ENCODE results near the gene MB. TPM values are rescaled to one million over a fixed set of nuclear protein-coding genes. Genes with fewer than 3 reads are reported as not detected.

The MB gene
- total RNA-seq, 1 experiment from 2014 or later, result 17.3 TPM

DNA sequence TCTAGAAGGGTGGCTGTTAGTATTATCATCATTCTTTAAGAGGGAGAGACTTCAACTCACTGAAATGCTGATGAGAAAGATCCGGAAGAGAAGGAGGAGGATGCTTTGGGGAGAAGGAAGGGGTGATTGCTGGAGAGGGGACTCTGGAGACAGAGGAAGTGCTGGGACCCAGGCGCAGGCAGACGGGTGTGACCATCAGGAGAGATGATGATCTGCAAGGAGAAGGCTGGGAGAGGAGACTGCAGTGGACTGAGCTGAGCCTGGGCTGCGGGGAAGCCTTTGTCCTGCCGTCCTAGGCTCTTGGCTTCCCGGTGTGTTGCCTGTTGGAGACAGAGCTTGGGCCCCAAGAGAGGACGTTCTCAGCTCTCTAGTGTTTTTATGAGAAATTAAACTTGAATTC lies 53.9 kb downstream of the MB start:
- no peak for TF ChIP-seq POLR2AphosphoS5 (IDR thresholded peaks at IDR 0.05; ENCODE audit: low read depth, low read length)
- TF ChIP-seq, protein P1, sequence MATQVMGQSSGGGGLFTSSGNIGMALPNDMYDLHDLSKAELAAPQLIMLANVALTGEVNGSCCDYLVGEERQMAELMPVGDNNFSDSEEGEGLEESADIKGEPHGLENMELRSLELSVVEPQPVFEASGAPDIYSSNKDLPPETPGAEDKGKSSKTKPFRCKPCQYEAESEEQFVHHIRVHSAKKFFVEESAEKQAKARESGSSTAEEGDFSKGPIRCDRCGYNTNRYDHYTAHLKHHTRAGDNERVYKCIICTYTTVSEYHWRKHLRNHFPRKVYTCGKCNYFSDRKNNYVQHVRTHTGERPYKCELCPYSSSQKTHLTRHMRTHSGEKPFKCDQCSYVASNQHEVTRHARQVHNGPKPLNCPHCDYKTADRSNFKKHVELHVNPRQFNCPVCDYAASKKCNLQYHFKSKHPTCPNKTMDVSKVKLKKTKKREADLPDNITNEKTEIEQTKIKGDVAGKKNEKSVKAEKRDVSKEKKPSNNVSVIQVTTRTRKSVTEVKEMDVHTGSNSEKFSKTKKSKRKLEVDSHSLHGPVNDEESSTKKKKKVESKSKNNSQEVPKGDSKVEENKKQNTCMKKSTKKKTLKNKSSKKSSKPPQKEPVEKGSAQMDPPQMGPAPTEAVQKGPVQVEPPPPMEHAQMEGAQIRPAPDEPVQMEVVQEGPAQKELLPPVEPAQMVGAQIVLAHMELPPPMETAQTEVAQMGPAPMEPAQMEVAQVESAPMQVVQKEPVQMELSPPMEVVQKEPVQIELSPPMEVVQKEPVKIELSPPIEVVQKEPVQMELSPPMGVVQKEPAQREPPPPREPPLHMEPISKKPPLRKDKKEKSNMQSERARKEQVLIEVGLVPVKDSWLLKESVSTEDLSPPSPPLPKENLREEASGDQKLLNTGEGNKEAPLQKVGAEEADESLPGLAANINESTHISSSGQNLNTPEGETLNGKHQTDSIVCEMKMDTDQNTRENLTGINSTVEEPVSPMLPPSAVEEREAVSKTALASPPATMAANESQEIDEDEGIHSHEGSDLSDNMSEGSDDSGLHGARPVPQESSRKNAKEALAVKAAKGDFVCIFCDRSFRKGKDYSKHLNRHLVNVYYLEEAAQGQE (IDR thresholded peaks at IDR 0.05; ENCODE audit: insufficient read depth in 1 of 2, low read depth in 2 of 2, low read length in 1 of 2), result no peak
- no peak for TF ChIP-seq CTCF (IDR thresholded peaks at IDR 0.05)
- no peak for TF ChIP-seq TCF7L2 (IDR thresholded peaks at IDR 0.05; ENCODE audit: low read depth, low read length)
- TF ChIP-seq SIN3A (IDR thresholded peaks at IDR 0.05; ENCODE audit: borderline replicate concordance, insufficient read depth, low read depth, low read length), result no peak
- POLR2A ChIA-PET, result interaction anchor here (0.8 kb wide), 1 partner anchor 10 kb away, joined by 3 read pairs; no protein-coding TSS in a partner anchor
- Histone ChIP-seq H3K36me3 (ENCODE audit: control insufficient read depth, insufficient read depth, low read length) (no peaks in the 10 kb centered on the region), H3K27me3 (ENCODE audit: control insufficient read depth, insufficient read depth, low read length) (no peaks in the 10 kb centered on the region), H3K4me3 (ENCODE audit: low read depth in 2 of 2, low read length in 2 of 2) (no peak overlapping the region), H3K27ac (ENCODE audit: low read length) (peak overlapping the region; percentile 66; the same call in 1 of the 2 replicates), H3K9me3 (ENCODE audit: control insufficient read depth, insufficient read depth, low read depth, low read length) (no peaks in the 10 kb centered on the region; the same call in 1 of the 2 replicates), H3K4me1 (ENCODE audit: control insufficient read depth, insufficient read depth, low read length) (peaks cover 23% of the 10 kb centered on the region)
- no TSS peak for BruUV-seq (replicated peaks)
- ATAC-seq, result no peak
- CTCF ChIA-PET, result no interaction called here
- no peak for DNase-seq (ENCODE audit: low read depth, low spot score)
- intact Hi-C loops (cut with micrococcal nuclease; ENCODE audit: unreplicated experiment), result no loop called here
- in situ Hi-C loops (cut with HindIII; ENCODE audit: low pct_unique_long_range_greater_than_20kb, low sequenced_read_pairs), result no loop called here

GRCh38 chr22:35561796-35562526 lies 55.2 kb downstream of the MB start:
- no peak for DNase-seq (ENCODE audit: low read depth, low spot score)
- peak overlapping the region; percentile 14; the same call in 1 of the 2 replicates for H3K27ac ChIP-seq (ENCODE audit: low read length)
- H3K9me3 ChIP-seq (ENCODE audit: control insufficient read depth, insufficient read depth, low read depth, low read length), result no peaks in the 10 kb centered on the region; the same call in 1 of the 2 replicates
- BruUV-seq (replicated peaks), result no TSS peak
- ATAC-seq, result peak; percentile 91
- H3K27me3 ChIP-seq (ENCODE audit: control insufficient read depth, insufficient read depth, low read length), result no peaks in the 10 kb centered on the region
- CTCF ChIA-PET, result no interaction called here
- TF ChIP-seq POLR2AphosphoS5 (IDR thresholded peaks at IDR 0.05; ENCODE audit: low read depth, low read length), result no peak
- TF ChIP-seq TCF7L2 (IDR thresholded peaks at IDR 0.05; ENCODE audit: low read depth, low read length), result peak; percentile 89
- no peak overlapping the region for H3K4me3 ChIP-seq (ENCODE audit: low read depth in 2 of 2, low read length in 2 of 2)
- in situ Hi-C loops (cut with HindIII; ENCODE audit: low pct_unique_long_range_greater_than_20kb, low sequenced_read_pairs), result no loop called here
- no peaks in the 10 kb centered on the region for H3K36me3 ChIP-seq (ENCODE audit: control insufficient read depth, insufficient read depth, low read length)
- peaks cover 23% of the 10 kb centered on the region for H3K4me1 ChIP-seq (ENCODE audit: control insufficient read depth, insufficient read depth, low read length)
- POLR2A ChIA-PET, result no interaction called here
- intact Hi-C loops (cut with micrococcal nuclease; ENCODE audit: unreplicated experiment), result no loop called here

- no peaks in the 10 kb centered on the region for H3K36me3 ChIP-seq (ENCODE audit: control insufficient read depth, insufficient read depth, low read length)
- no TSS peak for BruUV-seq (replicated peaks)
- peaks cover 22% of the 10 kb centered on the region for H3K4me1 ChIP-seq (ENCODE audit: control insufficient read depth, insufficient read depth, low read length)
- POLR2A ChIA-PET, result no interaction called here
- H3K9me3 ChIP-seq (ENCODE audit: control insufficient read depth, insufficient read depth, low read depth, low read length), result no peaks in the 10 kb centered on the region; the same call in 1 of the 2 replicates
- CTCF ChIA-PET, result no interaction called here
- DNase-seq (ENCODE audit: low read depth, low spot score) (no peak), ATAC-seq (no peak)
- intact Hi-C loops (cut with micrococcal nuclease; ENCODE audit: unreplicated experiment), result no loop called here
- H3K27ac ChIP-seq (ENCODE audit: low read length), result no peak overlapping the region
- H3K4me3 ChIP-seq (ENCODE audit: low read depth in 2 of 2, low read length in 2 of 2), result no peak overlapping the region
- in situ Hi-C loops (cut with HindIII; ENCODE audit: low pct_unique_long_range_greater_than_20kb, low sequenced_read_pairs), result no loop called here
- TF ChIP-seq, protein P1 (IDR thresholded peaks at IDR 0.05; ENCODE audit: insufficient read depth in 1 of 2, low read depth in 2 of 2, low read length in 1 of 2), result no peak
- TF ChIP-seq TCF7L2 (IDR thresholded peaks at IDR 0.05; ENCODE audit: low read depth, low read length), result no peak
- TF ChIP-seq CTCF (IDR thresholded peaks at IDR 0.05), result no peak
- no peak for TF ChIP-seq SIN3A (IDR thresholded peaks at IDR 0.05; ENCODE audit: borderline replicate concordance, insufficient read depth, low read depth, low read length)
- no peak for TF ChIP-seq POLR2AphosphoS5 (IDR thresholded peaks at IDR 0.05; ENCODE audit: low read depth, low read length)
- no peaks in the 10 kb centered on the region for H3K27me3 ChIP-seq (ENCODE audit: control insufficient read depth, insufficient read depth, low read length)
These were observed 56.3 kb downstream of the MB start for GRCh38 chr22:35560824-35561223.
